HG03565 (cell line): ENCODE data around the gene FAM174B.
"Not testable (repeated sequence)": the region's sequence is repeated elsewhere in the genome, so short reads cannot be mapped to it uniquely, and the experiment has no call there.

Source experiments
- ATAC-seq: cut with Tn5 transposase; IDR thresholded peaks from one replicate; pipeline ENCODE4 v1.9.1; 2021; ENCODE audit warnings: mild to moderate bottlenecking, moderate library complexity; ENCODE audit not compliant: unreplicated experiment

FAM174B gene

DNA sequence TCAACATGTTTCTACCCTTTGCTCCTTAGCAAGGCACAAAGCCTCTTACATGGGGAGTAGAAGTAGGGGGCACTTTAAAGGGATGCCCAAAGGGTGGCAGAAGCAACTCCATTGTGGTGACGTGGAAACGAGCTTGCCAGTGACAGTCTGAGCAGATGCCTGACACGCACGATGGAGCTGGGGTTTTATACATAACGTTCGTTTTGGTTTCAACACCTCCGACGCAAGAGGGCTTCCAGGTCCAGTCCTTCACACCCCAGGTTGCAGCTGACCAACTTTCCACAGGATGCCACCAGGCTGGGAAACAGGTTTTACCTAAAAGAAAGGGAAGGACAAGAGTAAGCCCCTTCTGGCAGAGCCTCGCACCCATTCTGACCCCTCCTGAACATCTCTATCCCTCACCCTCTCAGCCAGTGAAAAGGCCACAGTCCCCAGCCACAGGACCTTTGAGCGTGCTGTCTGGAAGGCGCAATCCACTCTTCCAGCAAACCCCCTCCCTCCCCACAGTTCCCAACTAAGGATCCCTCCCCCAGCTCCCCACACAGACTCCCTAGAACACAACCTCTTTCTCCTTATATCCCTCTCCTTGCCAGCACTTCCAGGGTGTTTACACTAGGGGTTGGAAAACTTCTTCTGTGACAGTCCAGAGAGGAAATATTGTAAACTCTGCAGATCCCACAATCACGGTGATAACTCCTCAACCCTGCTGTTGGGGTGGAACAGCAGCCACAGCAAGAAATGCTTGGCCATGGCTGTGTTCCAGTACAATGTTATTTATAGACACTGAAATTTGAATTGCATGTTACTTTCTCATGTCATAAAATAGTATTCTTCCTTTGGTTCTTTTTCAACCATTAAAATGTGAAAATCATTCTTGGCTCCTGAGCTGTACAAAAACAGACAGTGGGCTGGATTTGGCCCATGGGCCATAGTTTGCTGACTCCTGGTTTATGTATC is 36.2 kb downstream of the FAM174B start:
- no peak for ATAC-seq

DNA sequence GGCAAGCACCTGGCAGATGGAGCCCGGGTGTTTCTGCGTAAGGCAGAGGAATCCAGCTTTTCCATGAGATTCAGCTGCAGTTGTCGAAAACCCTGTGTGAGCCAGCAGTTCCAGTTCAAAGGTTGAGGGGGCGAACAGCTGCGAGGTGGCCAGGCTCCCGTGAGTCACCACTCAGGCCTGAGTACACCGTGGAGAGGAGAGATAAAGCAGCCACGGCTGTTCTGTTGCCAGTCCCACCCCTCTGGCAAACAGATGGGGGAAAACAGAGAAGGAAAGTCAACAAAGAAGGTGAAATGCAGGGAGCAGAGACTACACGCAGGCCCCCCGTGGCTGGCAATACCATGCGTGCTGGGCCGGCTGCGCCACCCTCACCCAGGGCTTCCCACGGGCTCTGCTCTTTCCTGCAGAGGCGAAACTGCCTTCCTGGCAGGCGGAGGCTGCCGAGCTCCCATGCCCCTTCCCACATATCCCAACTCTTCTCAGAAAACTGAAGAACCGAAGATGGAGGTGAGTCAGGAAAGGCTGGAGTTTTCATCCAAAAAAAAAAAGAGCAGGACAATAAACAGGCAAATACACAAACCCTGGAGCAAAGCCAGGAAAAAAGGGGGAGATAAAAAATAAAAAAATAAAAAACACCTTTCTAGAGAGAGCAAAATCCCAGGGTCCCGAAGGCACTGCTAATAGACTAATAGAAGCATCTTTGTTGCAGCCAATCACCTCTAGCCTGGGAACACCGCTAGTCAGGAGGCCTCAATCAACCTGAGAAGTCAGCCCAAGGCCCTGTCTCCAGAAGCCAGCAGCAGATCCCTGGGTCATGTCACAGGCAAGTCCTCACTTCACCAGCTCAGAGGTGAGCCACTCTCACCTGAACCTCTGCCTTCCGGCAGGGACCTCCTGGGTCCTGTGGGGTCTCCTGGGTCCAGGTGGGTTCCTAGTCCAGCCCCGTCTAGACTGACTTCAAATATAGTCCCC is 37.7 kb downstream of the FAM174B start:
- ATAC-seq, result no peak

DNA sequence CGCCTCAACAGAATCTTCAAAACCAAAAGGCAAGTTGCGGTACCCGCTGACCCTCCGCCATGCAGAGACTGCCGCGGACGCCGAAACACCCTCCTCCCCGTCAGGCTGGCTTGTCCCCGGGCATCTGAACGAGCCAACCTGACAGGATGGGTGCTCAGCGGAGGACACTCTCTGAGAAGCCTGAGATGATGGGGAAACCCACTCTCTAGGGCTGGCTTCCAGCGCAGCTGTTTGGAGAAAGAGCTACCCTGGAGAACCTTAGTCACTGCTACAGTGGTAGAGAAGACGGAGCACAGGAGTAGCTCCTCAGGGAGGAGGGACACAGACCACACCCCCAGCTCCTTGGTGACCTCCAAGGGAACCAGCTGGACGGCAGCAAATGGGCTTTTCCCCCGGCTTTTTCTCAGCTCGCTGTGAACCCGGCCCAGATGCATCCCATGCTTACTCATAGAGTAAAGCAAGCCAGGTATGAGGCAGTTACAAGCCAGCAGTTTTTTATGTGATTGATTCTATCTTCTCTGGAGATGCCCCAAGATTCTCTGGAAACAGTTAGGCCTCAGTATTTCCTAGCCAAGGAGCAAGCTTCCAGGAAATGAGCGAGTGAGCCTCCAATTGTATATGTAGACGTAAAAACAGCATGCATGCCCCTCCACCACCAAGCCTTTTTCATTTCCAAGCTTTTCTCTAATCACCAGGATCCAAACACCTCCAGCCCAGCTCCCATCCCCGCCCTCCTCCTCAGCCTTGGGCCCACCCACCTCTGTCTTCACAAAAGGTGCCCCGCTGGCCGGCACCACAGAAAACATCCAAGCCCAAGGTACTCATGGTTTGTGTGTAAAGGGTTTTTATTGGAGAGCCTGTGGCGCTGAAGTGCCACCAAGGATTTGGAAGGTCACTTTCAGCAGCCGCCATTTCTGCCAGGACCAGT is 38.7 kb downstream of the FAM174B start:
- ATAC-seq, result no peak

DNA sequence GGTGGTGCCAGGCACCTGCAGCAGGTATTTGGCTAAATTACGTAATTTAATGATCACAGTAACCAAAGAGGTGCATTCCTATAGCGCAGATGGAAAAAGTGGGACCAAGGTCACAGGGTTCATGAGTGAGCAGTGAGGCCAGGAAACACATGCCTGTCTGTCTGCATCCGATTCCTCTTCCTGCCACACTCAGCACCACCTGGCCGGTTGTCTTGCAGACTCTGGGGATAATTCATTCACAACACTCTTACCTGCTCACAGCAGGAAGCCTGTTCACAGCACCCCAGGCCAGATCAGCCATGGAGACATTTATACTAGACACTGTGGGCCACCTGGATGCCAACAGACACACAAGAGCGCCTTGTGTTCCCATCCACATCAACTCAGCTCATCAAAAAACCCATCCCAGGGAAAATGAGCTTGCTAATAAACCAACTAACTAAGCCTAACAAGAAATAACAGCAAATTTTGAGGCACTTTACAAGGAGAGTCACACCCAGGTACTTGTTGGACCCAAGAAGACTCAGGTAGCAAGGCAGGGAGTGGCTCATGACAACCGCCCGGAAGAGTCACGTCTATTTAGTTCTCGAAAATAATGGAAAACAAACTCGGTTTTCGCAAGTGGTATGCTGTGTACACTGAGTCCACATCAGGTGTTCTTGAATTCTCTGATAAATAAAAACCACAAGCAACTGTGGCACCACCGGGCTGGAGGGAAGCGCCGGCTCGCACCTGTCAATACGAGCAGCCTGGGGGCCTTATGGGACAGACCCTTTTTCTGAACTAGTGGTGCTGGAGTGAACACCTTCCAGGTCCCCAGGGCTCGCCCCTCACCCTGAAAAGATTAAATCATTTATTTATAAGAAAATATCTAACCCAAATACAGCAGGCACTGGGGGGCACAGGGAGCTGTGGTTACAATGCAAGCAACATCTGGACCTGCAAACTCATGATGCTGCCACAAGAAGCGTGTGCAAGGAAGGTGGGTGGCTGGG is 40.5 kb downstream of the FAM174B start:
- no peak for ATAC-seq

DNA sequence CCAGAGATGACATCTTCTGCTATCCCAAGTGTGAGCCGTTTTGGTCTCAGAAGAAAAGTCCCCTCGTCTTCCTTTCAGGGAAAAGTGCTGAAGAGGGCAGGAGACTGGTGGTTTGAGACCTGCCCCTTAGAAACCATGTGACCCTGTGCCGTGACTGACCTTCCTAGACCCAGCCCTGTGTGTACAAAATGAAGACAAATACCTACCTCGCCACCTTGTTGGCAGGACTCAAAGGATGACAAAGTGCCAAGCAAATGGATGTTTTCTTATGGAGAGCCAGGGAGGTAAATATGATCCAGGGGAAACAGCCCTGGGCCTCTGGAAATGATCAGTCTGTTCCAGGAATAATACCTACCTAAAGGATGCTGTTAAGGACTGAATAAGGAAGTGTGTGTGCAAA is 41.3 kb downstream of the FAM174B start:
- ATAC-seq, result no peak

DNA sequence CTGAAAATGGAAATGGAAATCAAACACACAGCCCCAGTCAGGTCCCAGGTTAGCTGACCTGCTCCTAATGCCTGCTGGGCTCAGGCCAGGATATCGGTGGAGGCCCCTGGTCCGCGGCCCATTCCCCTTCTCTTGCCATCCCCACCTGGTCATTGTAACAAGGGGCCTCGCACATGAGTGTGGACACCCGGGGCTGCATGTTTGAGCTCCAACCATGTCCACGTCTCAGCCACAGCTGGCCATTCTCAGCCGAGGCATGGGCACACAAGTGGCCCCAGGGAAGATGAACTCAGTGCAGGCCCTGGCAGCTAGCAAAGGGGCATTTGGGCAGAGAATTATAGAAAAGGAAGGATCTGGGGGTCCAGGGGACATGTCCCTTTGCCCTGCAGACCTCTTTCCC is 41.7 kb downstream of the FAM174B start:
- no peak for ATAC-seq

DNA sequence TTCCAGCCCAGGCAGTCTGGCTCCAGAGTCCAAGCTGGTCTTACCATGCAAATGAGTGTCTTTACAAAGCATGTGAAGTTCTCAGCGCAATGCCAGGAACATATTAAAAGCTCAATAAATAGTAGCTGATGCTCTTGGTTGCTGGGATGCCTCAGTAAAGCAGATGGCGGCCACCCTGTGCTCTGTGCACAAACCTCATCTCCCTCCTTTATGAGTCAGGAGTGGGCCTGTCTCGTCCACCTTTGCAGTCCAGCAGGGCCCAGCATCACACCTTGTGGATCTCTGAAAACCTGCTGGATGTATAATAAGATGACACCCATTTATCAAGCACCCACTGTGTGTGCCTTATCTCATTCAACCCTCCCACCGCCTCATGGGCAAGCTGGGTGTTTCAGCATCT is 42.7 kb downstream of the FAM174B start:
- ATAC-seq, result no peak

DNA sequence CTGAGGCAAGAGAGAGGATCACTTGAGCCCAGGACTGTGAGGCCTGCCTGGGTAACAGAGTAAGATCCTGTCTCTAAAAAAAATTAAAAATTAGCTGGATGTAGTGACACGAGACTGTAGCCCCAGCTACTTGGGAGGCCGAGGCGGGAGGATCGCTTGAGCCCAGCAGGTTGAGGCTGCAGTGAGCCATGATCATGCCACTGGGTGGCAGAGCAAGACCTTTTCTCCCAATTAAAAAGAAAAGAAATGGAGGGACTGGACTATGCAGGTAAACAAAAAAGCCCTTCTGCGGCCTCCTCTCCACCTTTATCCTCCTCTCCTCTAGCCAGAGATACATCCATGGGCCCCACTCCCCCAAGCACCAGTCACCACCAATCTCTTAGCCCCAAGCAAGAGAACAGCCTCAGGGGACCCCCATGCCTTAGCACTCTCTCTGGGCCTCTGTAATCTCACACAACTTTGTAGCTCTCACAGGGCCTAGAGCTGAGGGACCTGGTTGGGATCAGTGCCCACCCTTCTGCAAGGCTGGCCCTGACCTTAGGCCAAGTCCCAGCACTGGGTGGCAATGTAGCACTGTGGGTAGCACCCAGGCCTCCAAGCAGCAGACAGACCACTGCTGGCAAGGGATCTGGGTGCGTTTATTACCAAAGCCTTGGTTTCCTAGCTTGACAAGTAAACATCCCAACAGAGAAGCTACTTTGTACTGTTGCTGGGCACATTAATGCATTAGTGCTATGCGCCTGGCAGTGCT is 43.4 kb downstream of the FAM174B start:
- no peak for ATAC-seq

DNA sequence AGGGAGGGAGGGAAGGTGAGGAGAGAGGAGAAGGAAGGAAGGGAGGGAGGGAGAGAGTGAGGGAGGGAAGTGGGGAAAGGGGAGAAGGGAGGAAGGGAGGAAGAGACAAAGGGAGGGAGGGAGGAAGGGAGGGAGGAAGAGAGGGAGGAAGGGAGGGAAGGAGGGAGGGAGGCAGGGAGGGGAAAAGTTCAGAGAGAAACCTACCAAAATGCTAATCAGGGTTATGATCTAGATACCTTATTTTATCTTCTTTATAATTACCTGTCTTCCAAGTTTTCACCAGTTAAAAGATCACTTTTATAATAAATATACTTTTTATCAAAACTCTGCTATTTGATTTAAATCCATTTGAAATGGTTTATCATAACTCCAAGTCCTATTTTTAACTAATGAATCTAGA is 44.4 kb downstream of the FAM174B start:
- ATAC-seq, result no peak

DNA sequence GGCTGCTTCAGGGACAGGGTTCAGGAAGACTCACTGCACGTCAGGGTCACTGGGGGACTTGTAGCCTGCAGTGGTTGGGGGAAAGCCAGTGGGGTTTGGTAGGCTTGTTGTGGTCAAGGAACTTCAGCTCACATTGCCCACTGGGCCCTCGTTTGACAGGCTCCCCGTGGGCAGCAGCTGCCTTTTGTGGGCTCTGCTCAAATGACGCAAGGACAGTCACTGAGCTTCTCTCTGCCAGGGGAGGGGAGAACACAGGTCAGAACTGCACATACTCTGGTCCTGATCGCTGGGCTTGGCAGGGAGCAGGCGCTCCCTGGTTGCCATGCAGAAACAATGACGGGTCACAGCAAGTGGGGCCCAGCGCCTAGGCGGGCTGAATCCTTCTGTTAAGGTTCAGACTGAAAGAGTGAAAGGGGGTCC is 45.5 kb downstream of the FAM174B start:
- no peak for ATAC-seq

DNA sequence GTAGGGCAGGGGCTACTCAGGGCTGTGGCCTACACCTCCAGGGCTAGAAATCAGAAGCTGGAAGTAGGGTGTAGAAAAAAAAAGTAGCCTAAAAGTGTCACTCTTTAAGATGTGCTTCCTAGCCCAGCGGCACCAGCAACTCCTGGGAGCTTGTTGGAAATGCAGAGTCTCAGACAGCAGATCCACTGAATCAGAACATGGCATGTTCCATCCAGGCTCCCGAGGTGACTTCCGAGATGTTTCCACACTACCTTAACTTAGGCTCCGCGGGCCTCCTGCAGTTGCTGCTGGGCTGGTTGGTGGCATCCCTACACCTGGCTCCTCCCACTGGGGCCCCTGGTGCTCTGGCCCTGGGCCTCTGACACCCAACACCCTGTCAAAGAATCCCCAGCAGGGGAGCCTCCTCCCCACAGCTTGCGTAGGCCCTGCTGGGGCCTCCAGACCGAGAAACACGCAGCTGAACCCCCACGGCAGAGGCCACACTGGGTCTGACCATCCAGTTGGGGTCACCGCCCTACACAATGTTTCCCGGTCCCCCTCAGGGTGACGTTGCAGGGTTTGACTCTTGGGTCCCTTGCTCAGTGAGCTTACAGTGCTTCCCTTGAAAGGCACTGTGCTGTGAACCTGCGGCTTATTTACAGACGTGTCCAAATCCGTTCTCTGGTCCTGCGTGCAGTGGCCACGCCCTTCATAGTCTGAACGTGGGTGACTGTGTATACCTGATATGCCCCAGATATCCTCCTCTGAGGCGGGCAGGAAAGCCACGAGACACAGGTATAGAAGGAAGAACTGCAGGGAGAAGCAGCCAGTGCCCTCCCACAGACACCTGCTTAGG is 46.5 kb downstream of the FAM174B start:
- no peak for ATAC-seq

DNA sequence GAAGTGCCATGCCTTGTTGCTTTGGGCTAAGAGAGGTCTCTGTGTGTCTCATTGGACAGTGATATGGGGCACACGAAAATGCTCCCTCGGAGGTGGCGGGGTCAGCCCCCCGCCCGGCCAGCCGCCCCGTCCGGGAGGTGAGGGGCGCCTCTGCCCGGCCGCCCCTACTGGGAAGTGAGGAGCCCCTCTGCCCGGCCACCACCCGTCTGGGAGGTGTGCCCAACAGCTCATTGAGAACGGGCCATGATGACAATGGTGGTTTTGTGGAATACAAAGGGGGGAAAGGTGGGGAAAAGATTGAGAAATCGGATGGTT is 48.8 kb downstream of the FAM174B start:
- ATAC-seq, result not testable (repeated sequence)

DNA sequence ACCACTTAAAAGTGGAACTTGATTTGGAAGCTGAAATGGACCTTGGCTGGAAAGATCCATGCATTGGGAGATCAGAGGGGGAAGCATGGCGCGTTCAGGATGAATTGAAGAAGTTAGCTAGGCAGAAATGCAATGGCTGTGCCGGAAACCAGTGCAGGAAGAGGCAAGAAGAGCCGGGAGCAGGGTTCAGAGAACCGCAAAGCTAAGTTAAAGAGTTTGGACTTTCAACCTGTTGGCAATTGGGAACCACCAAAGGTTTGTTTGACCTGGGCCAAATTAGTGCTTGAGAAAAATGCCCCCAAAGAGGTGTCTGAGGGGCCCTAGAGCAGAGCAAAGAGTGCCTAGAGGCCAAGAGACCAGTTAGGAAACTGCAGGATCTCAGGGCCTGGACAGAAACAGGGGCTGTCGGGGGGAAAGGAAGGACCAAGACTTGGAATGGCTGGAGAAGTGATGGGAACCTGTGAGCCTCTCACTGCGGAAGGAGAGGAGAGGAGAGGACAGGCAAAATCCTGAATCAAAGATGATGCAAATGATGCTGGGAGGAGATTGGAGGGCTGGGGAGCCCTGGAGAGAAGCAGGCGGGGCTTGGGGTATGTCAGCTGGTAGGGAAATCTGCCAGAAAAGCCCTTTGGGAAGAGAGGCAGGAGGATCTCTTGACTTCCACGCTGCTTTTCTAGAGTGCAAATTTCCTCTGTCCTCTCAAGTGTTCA is 49.3 kb downstream of the FAM174B start:
- no peak for ATAC-seq

DNA sequence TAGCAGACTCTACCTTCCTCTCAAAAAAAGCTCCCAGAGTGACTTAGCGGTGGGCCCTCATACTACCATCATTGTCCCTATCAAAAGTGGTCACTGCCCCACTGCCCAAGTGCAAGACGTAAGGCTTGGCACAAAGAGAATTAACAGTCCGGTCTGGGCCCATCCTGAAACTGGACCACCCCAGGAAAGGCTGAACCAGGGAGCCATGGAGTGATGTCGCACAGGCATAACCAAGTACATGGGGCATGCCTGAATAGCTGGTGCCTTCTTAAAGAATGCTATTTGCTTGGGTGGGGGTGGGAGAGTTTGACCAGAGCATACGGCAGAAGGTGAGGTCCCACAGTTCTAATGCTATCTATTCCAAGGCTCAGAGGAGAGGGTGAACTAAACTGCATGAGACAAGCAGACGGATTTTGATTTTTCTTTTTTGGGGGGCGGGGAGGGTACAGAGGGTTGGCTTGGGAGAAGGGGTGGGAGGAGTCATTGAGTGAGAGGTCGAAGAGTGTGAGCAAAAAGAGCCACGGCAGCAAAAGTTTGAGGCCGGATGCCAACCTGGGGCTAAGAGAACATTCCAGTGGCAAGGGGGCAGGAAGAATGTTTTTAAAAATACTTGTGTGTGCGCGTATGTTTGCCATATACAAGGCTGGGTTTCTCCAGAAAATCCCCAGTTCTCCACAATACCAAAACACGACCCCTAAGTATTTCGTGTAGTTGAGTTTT is 50.2 kb downstream of the FAM174B start:
- ATAC-seq, result no peak

DNA sequence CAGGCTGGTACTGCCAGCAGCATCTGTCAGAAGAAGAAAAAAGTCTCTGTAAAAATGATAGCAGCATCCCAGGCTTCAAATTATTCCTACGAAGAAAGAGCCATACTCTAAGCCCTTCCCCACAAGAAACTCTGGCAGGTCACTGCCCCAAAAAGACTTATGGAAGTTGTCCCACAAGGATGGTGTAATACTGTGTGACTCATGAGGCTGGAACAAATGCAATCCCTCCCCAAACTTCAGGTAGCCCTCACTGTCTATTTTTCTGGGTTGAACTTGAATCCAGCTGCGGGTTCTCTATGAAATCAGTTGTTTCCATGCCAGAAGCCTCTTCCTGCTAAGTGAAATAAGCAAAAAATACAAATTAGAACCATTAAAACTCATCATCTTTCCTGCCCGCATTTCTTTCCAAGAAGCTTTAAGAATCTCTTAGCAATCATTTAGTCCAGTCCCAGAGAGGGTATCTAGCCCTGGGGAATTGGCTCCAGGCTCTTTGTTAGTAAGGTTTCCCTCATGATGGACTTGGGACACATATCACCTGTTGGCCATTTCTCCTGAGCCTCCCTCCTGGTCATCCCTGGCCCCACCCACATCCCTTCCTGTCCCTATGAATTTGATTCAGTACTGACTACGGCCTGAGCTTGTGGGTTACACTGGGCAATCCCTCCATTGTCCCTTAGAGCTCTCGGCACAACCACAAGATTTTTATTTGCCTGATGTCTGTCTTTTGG is 51.7 kb downstream of the FAM174B start:
- no peak for ATAC-seq

DNA sequence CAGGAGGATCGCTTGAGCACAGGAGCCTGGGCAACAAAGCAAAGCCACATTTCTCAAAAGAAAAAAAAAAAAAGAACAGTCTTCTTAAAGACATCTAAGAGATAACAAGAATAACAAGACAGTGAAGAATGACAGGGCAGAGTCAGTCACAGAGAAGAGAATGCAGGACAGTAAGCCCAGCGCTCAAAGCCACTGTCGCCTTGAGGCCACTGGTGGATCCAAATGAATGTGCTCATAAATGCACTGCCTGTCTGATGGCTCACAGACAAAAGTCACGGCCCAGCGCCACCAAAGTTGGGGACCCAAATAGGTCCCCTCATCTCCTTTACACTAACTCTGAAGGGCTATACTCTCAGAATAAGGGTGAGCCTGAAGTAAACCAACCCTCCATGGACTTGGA is 52.3 kb downstream of the FAM174B start:
- no peak for ATAC-seq
